ENCODE results near the gene MASTL. TPM values are rescaled to one million over a fixed set of nuclear protein-coding genes. Genes with fewer than 3 reads are reported as not detected.

The MASTL gene
- total and polyA plus RNA-seq, 2 experiments from 2014 or later, result 28.2 to 43.1 TPM

- no peak overlapping the region for H3K27ac ChIP-seq (ENCODE audit: low read depth)
- no peak overlapping the region for H3K4me3 ChIP-seq
- Mint-ChIP-seq H3K4me3 (no peak overlapping the region), H3K4me1 (no peaks in the 10 kb centered on the region), H3K36me3 (ENCODE audit: low read depth) (peaks cover 9% of the 10 kb centered on the region; the same call in 1 of the 3 replicates), H3K27ac (no peak overlapping the region), H3K9me3 (no peaks in the 10 kb centered on the region), H3K27me3 (ENCODE audit: insufficient read depth, low read depth, poor library complexity) (no peaks in the 10 kb centered on the region)
- no peaks in the 10 kb centered on the region for H3K4me1 ChIP-seq (ENCODE audit: insufficient read depth)
- no peaks in the 10 kb centered on the region for H3K27me3 ChIP-seq (ENCODE audit: insufficient read depth)
- H3K4me2 ChIP-seq, result no peak overlapping the region
- H3F3A ChIP-seq (replicated peaks; ENCODE audit: low read depth), result no peaks in the 10 kb centered on the region
- no peak overlapping the region for H2AFZ ChIP-seq
- peak; percentile 71 for ATAC-seq
- TF ChIP-seq POLR2AphosphoS5 (IDR thresholded peaks at IDR 0.05; ENCODE audit: low read depth) (no peak), CTCF (conservative IDR thresholded peaks at IDR 0.05; ENCODE audit: low read depth in 2 of 2) (peak; percentile 73 to 93), CREB1 (CRISPR knock-in tag; IDR thresholded peaks at IDR 0.05; ENCODE audit: low read depth) (no peak)
- H4K20me1 ChIP-seq (replicated peaks; ENCODE audit: insufficient read depth), result peaks cover 3% of the 10 kb centered on the region; the same call in 1 of the 2 replicates
- H3K36me3 ChIP-seq (ENCODE audit: insufficient read depth), result 0 out of 2 replicates have a peak, but pooled peaks cover 2% of the 10 kb centered on the region
- H3K9me2 ChIP-seq (ENCODE audit: insufficient read depth), result no peaks in the 10 kb centered on the region
- DNase-seq (ENCODE audit: low spot score), result peak; percentile 77
- H3K79me2 ChIP-seq (replicated peaks; ENCODE audit: insufficient read depth), result no peaks in the 10 kb centered on the region
Observed at GRCh38 chr10:27223964-27224363, 68.8 kb downstream of the MASTL start.

DNA sequence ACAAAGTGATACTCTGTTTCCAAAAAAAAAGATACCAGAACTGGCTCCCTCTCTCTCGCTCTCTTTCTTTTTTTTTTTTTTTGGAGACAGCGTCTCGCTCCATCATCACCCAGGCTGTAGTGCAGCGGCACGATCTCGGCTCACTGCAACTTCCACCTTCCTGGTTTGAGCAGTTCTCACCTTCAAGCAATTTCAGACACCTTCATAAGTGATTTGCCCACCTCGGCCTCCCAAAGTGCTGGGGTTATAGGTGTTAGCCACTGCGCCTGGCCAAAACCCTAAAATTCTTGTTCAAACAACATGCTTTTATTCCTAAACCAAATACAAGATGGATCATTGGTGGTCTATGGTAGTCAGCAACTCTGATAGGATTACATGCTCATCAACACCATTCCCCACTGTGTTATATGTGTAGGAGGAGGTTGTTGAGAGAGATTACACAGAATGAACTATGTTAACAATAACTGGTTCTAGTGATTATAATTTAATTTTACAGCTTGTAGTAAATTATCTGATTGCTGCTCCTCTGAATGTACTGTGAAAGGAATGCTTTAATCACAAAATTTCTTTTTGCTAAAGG is 69.9 kb downstream of the MASTL start:
- no peaks in the 10 kb centered on the region for H3K4me1 ChIP-seq (ENCODE audit: insufficient read depth)
- H2AFZ ChIP-seq, result no peak overlapping the region
- H3K36me3 ChIP-seq (ENCODE audit: insufficient read depth), result peaks cover 5% of the 10 kb centered on the region; the same call in 1 of the 2 replicates
- Mint-ChIP-seq H3K4me3 (no peak overlapping the region), H3K36me3 (ENCODE audit: low read depth) (peaks cover 6% of the 10 kb centered on the region; the same call in 1 of the 3 replicates), H3K27ac (no peak overlapping the region), H3K9me3 (no peaks in the 10 kb centered on the region), H3K27me3 (ENCODE audit: insufficient read depth, low read depth, poor library complexity) (no peaks in the 10 kb centered on the region), H3K4me1 (no peaks in the 10 kb centered on the region)
- ATAC-seq (no peak), DNase-seq (ENCODE audit: low spot score) (no peak)
- TF ChIP-seq ZNF114 (CRISPR knock-in tag; IDR thresholded peaks at IDR 0.05), result no peak
- TF ChIP-seq EZH2 (IDR thresholded peaks at IDR 0.05; ENCODE audit: low read depth, unreplicated experiment), result no peak
- TF ChIP-seq ZNF331 (CRISPR knock-in tag; IDR thresholded peaks at IDR 0.05; ENCODE audit: low read depth), result no peak
- TF ChIP-seq POLR2AphosphoS5 (IDR thresholded peaks at IDR 0.05; ENCODE audit: low read depth), result no peak
- TF ChIP-seq, protein P1, sequence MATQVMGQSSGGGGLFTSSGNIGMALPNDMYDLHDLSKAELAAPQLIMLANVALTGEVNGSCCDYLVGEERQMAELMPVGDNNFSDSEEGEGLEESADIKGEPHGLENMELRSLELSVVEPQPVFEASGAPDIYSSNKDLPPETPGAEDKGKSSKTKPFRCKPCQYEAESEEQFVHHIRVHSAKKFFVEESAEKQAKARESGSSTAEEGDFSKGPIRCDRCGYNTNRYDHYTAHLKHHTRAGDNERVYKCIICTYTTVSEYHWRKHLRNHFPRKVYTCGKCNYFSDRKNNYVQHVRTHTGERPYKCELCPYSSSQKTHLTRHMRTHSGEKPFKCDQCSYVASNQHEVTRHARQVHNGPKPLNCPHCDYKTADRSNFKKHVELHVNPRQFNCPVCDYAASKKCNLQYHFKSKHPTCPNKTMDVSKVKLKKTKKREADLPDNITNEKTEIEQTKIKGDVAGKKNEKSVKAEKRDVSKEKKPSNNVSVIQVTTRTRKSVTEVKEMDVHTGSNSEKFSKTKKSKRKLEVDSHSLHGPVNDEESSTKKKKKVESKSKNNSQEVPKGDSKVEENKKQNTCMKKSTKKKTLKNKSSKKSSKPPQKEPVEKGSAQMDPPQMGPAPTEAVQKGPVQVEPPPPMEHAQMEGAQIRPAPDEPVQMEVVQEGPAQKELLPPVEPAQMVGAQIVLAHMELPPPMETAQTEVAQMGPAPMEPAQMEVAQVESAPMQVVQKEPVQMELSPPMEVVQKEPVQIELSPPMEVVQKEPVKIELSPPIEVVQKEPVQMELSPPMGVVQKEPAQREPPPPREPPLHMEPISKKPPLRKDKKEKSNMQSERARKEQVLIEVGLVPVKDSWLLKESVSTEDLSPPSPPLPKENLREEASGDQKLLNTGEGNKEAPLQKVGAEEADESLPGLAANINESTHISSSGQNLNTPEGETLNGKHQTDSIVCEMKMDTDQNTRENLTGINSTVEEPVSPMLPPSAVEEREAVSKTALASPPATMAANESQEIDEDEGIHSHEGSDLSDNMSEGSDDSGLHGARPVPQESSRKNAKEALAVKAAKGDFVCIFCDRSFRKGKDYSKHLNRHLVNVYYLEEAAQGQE (IDR thresholded peaks at IDR 0.05; ENCODE audit: unreplicated experiment), result no peak
- no peak for TF ChIP-seq NANOG (IDR thresholded peaks at IDR 0.05; ENCODE audit: borderline replicate concordance)
- TF ChIP-seq JUNB (IDR thresholded peaks at IDR 0.05; ENCODE audit: unreplicated experiment), result no peak
- TF ChIP-seq STAT1 (IDR thresholded peaks at IDR 0.05; ENCODE audit: unreplicated experiment), result no peak
- TF ChIP-seq ETS1 (IDR thresholded peaks at IDR 0.05), result no peak
- no peak overlapping the region for H3K4me2 ChIP-seq
- H3K9me2 ChIP-seq (ENCODE audit: insufficient read depth), result no peaks in the 10 kb centered on the region
- peaks cover 3% of the 10 kb centered on the region; the same call in 1 of the 2 replicates for H4K20me1 ChIP-seq (replicated peaks; ENCODE audit: insufficient read depth)
- no peaks in the 10 kb centered on the region for H3K79me2 ChIP-seq (replicated peaks; ENCODE audit: insufficient read depth)
- no peaks in the 10 kb centered on the region for H3F3A ChIP-seq (replicated peaks; ENCODE audit: low read depth)
- H3K27ac ChIP-seq (ENCODE audit: low read depth), result no peak overlapping the region; the same call in 1 of the 2 replicates
- H3K27me3 ChIP-seq (ENCODE audit: insufficient read depth), result no peaks in the 10 kb centered on the region
- no peak overlapping the region for H3K4me3 ChIP-seq

Measured in GM23338 (cell line).